ENCODE measurements around the gene PLD2.
A peak's percentile ranks its signal among the peaks of the same experiment; 100 is the strongest.
"Not testable (repeated sequence)": the region's sequence is repeated elsewhere in the genome, so short reads cannot be mapped to it uniquely, and the experiment has no call there.

The PLD2 gene

GRCh38 chr17:4808378-4808767, 1.4 kb downstream of the PLD2 start:
- H3K36me3 Mint-ChIP-seq (ENCODE audit: low read depth): peaks cover 14% of the 10 kb centered on the region
- H3K4me3 Mint-ChIP-seq: peak overlapping the region; percentile 58
- no peak overlapping the region for H3K27ac Mint-ChIP-seq
- H3K9me3 Mint-ChIP-seq: no peaks in the 10 kb centered on the region
- peaks cover 12% of the 10 kb centered on the region for H3K4me1 Mint-ChIP-seq (ENCODE audit: low read depth)
- no peaks in the 10 kb centered on the region for H3K27me3 Mint-ChIP-seq (ENCODE audit: low read depth)

GRCh38 chr17:4810696-4811290, 3.8 kb downstream of the PLD2 start:
- no peaks in the 10 kb centered on the region for H3K27me3 Mint-ChIP-seq (ENCODE audit: low read depth)
- H3K9me3 Mint-ChIP-seq: no peaks in the 10 kb centered on the region
- no peak overlapping the region for H3K4me3 Mint-ChIP-seq
- H3K27ac Mint-ChIP-seq: no peak overlapping the region
- H3K4me1 Mint-ChIP-seq (ENCODE audit: low read depth): peaks cover 12% of the 10 kb centered on the region
- H3K36me3 Mint-ChIP-seq (ENCODE audit: low read depth): peaks cover 14% of the 10 kb centered on the region

GRCh38 chr17:4811471-4811870, 4.5 kb downstream of the PLD2 start:
- Mint-ChIP-seq H3K9me3 (no peaks in the 10 kb centered on the region), H3K4me3 (no peak overlapping the region), H3K4me1 (ENCODE audit: low read depth) (peaks cover 6% of the 10 kb centered on the region), H3K27ac (no peak overlapping the region), H3K36me3 (ENCODE audit: low read depth) (peaks cover 14% of the 10 kb centered on the region), H3K27me3 (ENCODE audit: low read depth) (no peaks in the 10 kb centered on the region)

- Mint-ChIP-seq H3K9me3 (no peaks in the 10 kb centered on the region), H3K27ac (no peak overlapping the region), H3K36me3 (ENCODE audit: low read depth) (peaks cover 17% of the 10 kb centered on the region), H3K27me3 (ENCODE audit: low read depth) (no peaks in the 10 kb centered on the region), H3K4me3 (no peak overlapping the region), H3K4me1 (ENCODE audit: low read depth) (peaks cover 6% of the 10 kb centered on the region)
Observed at GRCh38 chr17:4812690-4813089, 5.7 kb downstream of the PLD2 start.

GRCh38 chr17:4815043-4815675, 8.2 kb downstream of the PLD2 start:
- no peak overlapping the region for H3K4me3 Mint-ChIP-seq
- no peak overlapping the region for H3K27ac Mint-ChIP-seq
- no peaks in the 10 kb centered on the region for H3K9me3 Mint-ChIP-seq
- H3K4me1 Mint-ChIP-seq (ENCODE audit: low read depth): peaks cover 2% of the 10 kb centered on the region
- no peaks in the 10 kb centered on the region for H3K27me3 Mint-ChIP-seq (ENCODE audit: low read depth)
- peaks cover 9% of the 10 kb centered on the region for H3K36me3 Mint-ChIP-seq (ENCODE audit: low read depth)

GRCh38 chr17:4816826-4817225, 9.9 kb downstream of the PLD2 start:
- peaks cover 5% of the 10 kb centered on the region for H3K36me3 Mint-ChIP-seq (ENCODE audit: low read depth)
- H3K27me3 Mint-ChIP-seq (ENCODE audit: low read depth): no peaks in the 10 kb centered on the region
- H3K4me1 Mint-ChIP-seq (ENCODE audit: low read depth): no peaks in the 10 kb centered on the region
- H3K27ac Mint-ChIP-seq: no peak overlapping the region
- no peaks in the 10 kb centered on the region for H3K9me3 Mint-ChIP-seq
- H3K4me3 Mint-ChIP-seq: no peak overlapping the region

GRCh38 chr17:4818276-4818675, 11.3 kb downstream of the PLD2 start:
- no peaks in the 10 kb centered on the region for H3K9me3 Mint-ChIP-seq
- no peak overlapping the region for H3K27ac Mint-ChIP-seq
- H3K4me1 Mint-ChIP-seq (ENCODE audit: low read depth): no peaks in the 10 kb centered on the region
- H3K27me3 Mint-ChIP-seq (ENCODE audit: low read depth): no peaks in the 10 kb centered on the region
- no peak overlapping the region for H3K4me3 Mint-ChIP-seq
- peaks cover 5% of the 10 kb centered on the region for H3K36me3 Mint-ChIP-seq (ENCODE audit: low read depth)

- Mint-ChIP-seq H3K4me3 (no peak overlapping the region), H3K9me3 (no peaks in the 10 kb centered on the region), H3K36me3 (ENCODE audit: low read depth) (peaks cover 2% of the 10 kb centered on the region), H3K27me3 (ENCODE audit: low read depth) (no peaks in the 10 kb centered on the region), H3K27ac (no peak overlapping the region), H3K4me1 (ENCODE audit: low read depth) (no peaks in the 10 kb centered on the region)
Observed at GRCh38 chr17:4822835-4823234, 15.9 kb downstream of the PLD2 start.

- Mint-ChIP-seq H3K4me3 (no peak overlapping the region), H3K4me1 (ENCODE audit: low read depth) (no peaks in the 10 kb centered on the region), H3K27ac (no peak overlapping the region), H3K27me3 (ENCODE audit: low read depth) (no peaks in the 10 kb centered on the region), H3K36me3 (ENCODE audit: low read depth) (peaks cover 2% of the 10 kb centered on the region), H3K9me3 (no peaks in the 10 kb centered on the region)
Observed at GRCh38 chr17:4823373-4824089, 16.6 kb downstream of the PLD2 start.

- H3K27ac Mint-ChIP-seq: no peak overlapping the region
- no peaks in the 10 kb centered on the region for H3K36me3 Mint-ChIP-seq (ENCODE audit: low read depth)
- H3K4me1 Mint-ChIP-seq (ENCODE audit: low read depth): no peaks in the 10 kb centered on the region
- no peak overlapping the region for H3K4me3 Mint-ChIP-seq
- no peaks in the 10 kb centered on the region for H3K9me3 Mint-ChIP-seq
- H3K27me3 Mint-ChIP-seq (ENCODE audit: low read depth): peaks cover 5% of the 10 kb centered on the region
Observed at GRCh38 chr17:4827399-4827798, 20.4 kb downstream of the PLD2 start.

GRCh38 chr17:4832829-4833177, 25.9 kb downstream of the PLD2 start:
- not testable (repeated sequence) for H3K27me3 Mint-ChIP-seq (ENCODE audit: low read depth); H3K36me3 Mint-ChIP-seq (ENCODE audit: low read depth); H3K9me3 Mint-ChIP-seq
- Mint-ChIP-seq H3K4me3 (peak overlapping the region; percentile 91), H3K4me1 (ENCODE audit: low read depth) (peaks cover 27% of the 10 kb centered on the region), H3K27ac (peak overlapping the region; percentile 92)

GRCh38 chr17:4833178-4833940, 26.4 kb downstream of the PLD2 start, which contains the start of gene MINK1:
Gene MINK1 (plus strand): TSS chr17:4833340. CDS start chr17:4833584, 244 bp downstream.
- H3K36me3 Mint-ChIP-seq (ENCODE audit: low read depth): peaks cover 6% of the 10 kb centered on the region
- H3K4me3 Mint-ChIP-seq: peak within 1 kb of the TSS; percentile 91
- peaks cover 29% of the 10 kb centered on the region for H3K4me1 Mint-ChIP-seq (ENCODE audit: low read depth)
- peaks cover 5% of the 10 kb centered on the region for H3K27me3 Mint-ChIP-seq (ENCODE audit: low read depth)
- H3K9me3 Mint-ChIP-seq: no peaks in the 10 kb centered on the region
- H3K27ac Mint-ChIP-seq: peak within 1 kb of the TSS; percentile 92

GRCh38 chr17:4833941-4834680, 27.2 kb downstream of the PLD2 start:
- H3K9me3 Mint-ChIP-seq: no peaks in the 10 kb centered on the region
- no peaks in the 10 kb centered on the region for H3K27me3 Mint-ChIP-seq (ENCODE audit: low read depth)
- H3K4me3 Mint-ChIP-seq: peak overlapping the region; percentile 91
- peaks cover 7% of the 10 kb centered on the region for H3K36me3 Mint-ChIP-seq (ENCODE audit: low read depth)
- H3K27ac Mint-ChIP-seq: peak overlapping the region; percentile 92
- H3K4me1 Mint-ChIP-seq (ENCODE audit: low read depth): peaks cover 30% of the 10 kb centered on the region

- no peaks in the 10 kb centered on the region for H3K9me3 Mint-ChIP-seq
- H3K27ac Mint-ChIP-seq: peak overlapping the region; percentile 92
- H3K4me3 Mint-ChIP-seq: peak overlapping the region; percentile 91
- peaks cover 10% of the 10 kb centered on the region for H3K36me3 Mint-ChIP-seq (ENCODE audit: low read depth)
- no peaks in the 10 kb centered on the region for H3K27me3 Mint-ChIP-seq (ENCODE audit: low read depth)
- peaks cover 35% of the 10 kb centered on the region for H3K4me1 Mint-ChIP-seq (ENCODE audit: low read depth)
Observed at GRCh38 chr17:4834681-4835020, 27.7 kb downstream of the PLD2 start.

All from T-helper 1 cell treated with Interleukin-12 subunit alpha and Interleukin-12 subunit beta and Interleukin-4 antibody, amounts not matched to agents 30 μg/mL and 1 μg/mL, for 36 hours (primary cell).